MCF 10A (cell line): ENCODE results near the gene FOXL1. TPM values are rescaled to one million over a fixed set of nuclear protein-coding genes. Genes with fewer than 3 reads are reported as not detected.

ENCODE experiments used
- BruUV-seq: library from RNA; stranded (reverse); fragments of 400-500 nt; replicated peaks from 2 replicates; lab custom pipeline; 2021; lab: Mats Ljungman, UMichigan
- CTCF ChIA-PET: fragments of 300-600 bp; sonication (Branson Sonifier 250); formaldehyde crosslinking; extraction: SDS; loops from one replicate; lab custom pipeline; 2021; ENCODE audit warnings: antibody characterized with exemption, inconsistent platforms; lab: Yijun Ruan, JAX
- POLR2A ChIA-PET: fragments of 300-600, 350-650 bp; sonication (Branson Sonifier 250); formaldehyde crosslinking; extraction: SDS; loops from one replicate; lab custom pipeline; 2020; ENCODE audit warnings: antibody characterized with exemption, inconsistent platforms; lab: Yijun Ruan, JAX
- DNase-seq: peaks from one replicate; pipeline ENCODE4 v3.0.0-alpha.2; 2018; ENCODE audit not compliant: unreplicated experiment
- H3K27ac Mint-ChIP-seq: one replicate; pipeline ENCODE4 v1.8.0; 2022; ENCODE audit warnings: mild to moderate bottlenecking, low read depth, mixed read lengths; ENCODE audit not compliant: unreplicated experiment
- H3K27me3 Mint-ChIP-seq: one replicate; pipeline ENCODE4 v1.8.0; 2022; ENCODE audit warnings: mixed read lengths; ENCODE audit not compliant: insufficient read depth, unreplicated experiment
- H3K36me3 Mint-ChIP-seq: one replicate; pipeline ENCODE4 v1.8.0; 2022; ENCODE audit warnings: mild to moderate bottlenecking, moderate library complexity, mixed read lengths; ENCODE audit not compliant: insufficient read depth, unreplicated experiment
- H3K4me1 Mint-ChIP-seq: one replicate; pipeline ENCODE4 v1.8.0; 2022; ENCODE audit warnings: mixed read lengths; ENCODE audit not compliant: insufficient read depth, unreplicated experiment
- H3K4me3 Mint-ChIP-seq: one replicate; pipeline ENCODE4 v1.8.0; 2022; ENCODE audit warnings: mild to moderate bottlenecking, moderate library complexity, mixed read lengths; ENCODE audit not compliant: unreplicated experiment
- H3K9me3 Mint-ChIP-seq: one replicate; pipeline ENCODE4 v1.8.0; 2022; ENCODE audit warnings: mixed read lengths; ENCODE audit not compliant: unreplicated experiment
- intact Hi-C: fragments of 100-400 bp; cut with micrococcal nuclease; formaldehyde crosslinking; loops from 2 replicates; pipeline ENCODE4 v1.14.1; 2022
- total RNA-seq: library from RNA; stranded (reverse); gene quantifications from 2 replicates; pipeline ENCODE4 v1.2.3, GENCODE V29; 2022
- TF ChIP-seq, protein P1 (sequence below): fragments of 200-600 bp; IDR thresholded peaks from one replicate; pipeline ENCODE4 v1.8.0; 2022; ENCODE audit warnings: antibody characterized with exemption, mild to moderate bottlenecking; ENCODE audit not compliant: unreplicated experiment

FOXL1 gene
- total RNA-seq, 1 experiment from 2014 or later: 4.9 TPM

DNA sequence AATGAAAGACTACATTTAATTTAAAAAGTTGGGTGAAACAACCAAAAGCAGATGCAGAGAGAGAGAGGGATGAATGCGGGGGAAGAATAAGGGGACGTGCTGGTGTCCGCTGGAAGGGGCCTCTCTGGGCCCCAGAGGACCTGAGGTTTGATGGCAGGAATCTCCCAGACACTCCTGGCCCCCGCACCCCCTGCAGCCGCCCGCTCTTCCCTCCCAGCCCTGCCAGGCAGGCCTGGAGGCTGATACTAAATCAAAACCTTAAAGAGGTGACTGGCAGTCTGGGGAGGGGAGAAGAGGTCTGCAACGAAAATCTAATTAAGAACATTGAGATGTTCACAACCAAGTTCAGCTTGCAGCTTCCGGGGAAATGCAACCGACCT lies 2.4 kb downstream of the FOXL1 start:
- H3K9me3 Mint-ChIP-seq: no peaks in the 10 kb centered on the region
- BruUV-seq: no TSS peak
- no peak for DNase-seq
- H3K36me3 Mint-ChIP-seq: peaks cover 20% of the 10 kb centered on the region
- peaks cover 24% of the 10 kb centered on the region for H3K4me1 Mint-ChIP-seq
- no peaks in the 10 kb centered on the region for H3K27me3 Mint-ChIP-seq
- intact Hi-C loops: no loop called here
- H3K4me3 Mint-ChIP-seq: no peak overlapping the region
- TF ChIP-seq, protein P1, sequence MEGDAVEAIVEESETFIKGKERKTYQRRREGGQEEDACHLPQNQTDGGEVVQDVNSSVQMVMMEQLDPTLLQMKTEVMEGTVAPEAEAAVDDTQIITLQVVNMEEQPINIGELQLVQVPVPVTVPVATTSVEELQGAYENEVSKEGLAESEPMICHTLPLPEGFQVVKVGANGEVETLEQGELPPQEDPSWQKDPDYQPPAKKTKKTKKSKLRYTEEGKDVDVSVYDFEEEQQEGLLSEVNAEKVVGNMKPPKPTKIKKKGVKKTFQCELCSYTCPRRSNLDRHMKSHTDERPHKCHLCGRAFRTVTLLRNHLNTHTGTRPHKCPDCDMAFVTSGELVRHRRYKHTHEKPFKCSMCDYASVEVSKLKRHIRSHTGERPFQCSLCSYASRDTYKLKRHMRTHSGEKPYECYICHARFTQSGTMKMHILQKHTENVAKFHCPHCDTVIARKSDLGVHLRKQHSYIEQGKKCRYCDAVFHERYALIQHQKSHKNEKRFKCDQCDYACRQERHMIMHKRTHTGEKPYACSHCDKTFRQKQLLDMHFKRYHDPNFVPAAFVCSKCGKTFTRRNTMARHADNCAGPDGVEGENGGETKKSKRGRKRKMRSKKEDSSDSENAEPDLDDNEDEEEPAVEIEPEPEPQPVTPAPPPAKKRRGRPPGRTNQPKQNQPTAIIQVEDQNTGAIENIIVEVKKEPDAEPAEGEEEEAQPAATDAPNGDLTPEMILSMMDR: no peak
- CTCF ChIA-PET: interaction anchor here (1.0 kb wide), 1 partner anchor 482 kb away, joined by 4 read pairs; no protein-coding TSS in a partner anchor
- POLR2A ChIA-PET: interaction anchor here (1.2 kb wide), 1 partner anchor 83 kb away, joined by 3 read pairs; no protein-coding TSS in a partner anchor
- no peak overlapping the region for H3K27ac Mint-ChIP-seq

DNA sequence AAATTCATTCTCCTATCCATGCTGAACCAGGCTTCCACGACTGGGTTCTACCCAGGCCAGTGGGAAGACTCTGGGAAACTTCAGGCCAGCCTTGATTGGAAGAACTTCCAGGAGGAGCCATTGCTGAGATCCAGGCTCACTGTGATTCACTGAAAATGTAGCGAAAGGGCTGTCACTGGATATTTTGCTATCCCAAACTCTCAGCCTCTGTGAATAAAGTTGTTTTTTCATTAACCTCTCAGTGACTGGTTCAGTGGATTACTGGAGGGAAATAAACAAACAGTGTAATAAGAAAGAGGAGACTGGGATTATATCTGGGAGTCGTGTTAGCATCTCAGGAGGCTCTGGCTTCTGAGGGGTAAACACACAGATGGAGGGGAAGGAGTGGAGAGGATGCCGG lies 3.1 kb downstream of the FOXL1 start:
- H3K4me1 Mint-ChIP-seq: peaks cover 18% of the 10 kb centered on the region
- BruUV-seq: no TSS peak
- peaks cover 14% of the 10 kb centered on the region for H3K36me3 Mint-ChIP-seq
- DNase-seq: no peak
- H3K9me3 Mint-ChIP-seq: no peaks in the 10 kb centered on the region
- no peak overlapping the region for H3K4me3 Mint-ChIP-seq
- TF ChIP-seq, protein P1: no peak
- CTCF ChIA-PET: interaction anchor here (1.1 kb wide), 1 partner anchor 481 kb away, joined by 3 read pairs; no protein-coding TSS in a partner anchor
- POLR2A ChIA-PET: no interaction called here
- H3K27me3 Mint-ChIP-seq: no peaks in the 10 kb centered on the region
- intact Hi-C loops: no loop called here
- H3K27ac Mint-ChIP-seq: peak overlapping the region; percentile 35

DNA sequence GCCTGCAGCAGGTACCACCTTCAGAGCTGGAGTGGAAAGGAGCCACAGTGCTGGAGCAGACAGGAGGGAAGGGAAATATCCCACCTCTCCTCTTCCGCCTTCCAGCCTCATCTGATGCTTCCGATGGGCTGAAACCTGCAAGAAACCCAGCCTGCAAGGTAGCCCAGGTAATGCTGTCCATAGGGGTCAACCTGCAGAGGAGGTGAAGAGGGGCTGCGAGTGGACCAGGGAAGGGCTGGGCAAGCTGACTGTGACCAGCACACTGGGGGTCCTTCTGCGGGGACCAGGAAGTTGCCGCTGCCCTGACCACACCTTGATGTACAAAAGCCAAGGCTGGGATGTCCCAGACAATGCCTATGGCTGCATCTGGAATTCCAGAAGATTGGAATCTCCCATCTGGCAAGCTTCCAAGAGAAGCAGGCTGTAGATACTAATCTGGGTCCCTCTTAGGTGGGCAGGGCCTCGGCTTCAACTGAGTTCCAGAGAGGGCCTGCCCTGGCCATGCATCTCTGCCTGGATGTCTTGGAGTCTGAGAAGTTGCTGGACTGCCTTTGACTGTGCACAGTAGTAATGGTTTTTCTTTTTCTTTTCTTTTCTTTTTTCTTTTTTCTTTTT lies 5.8 kb downstream of the FOXL1 start:
- TF ChIP-seq, protein P1: no peak
- H3K9me3 Mint-ChIP-seq: no peaks in the 10 kb centered on the region
- no peak overlapping the region for H3K4me3 Mint-ChIP-seq
- POLR2A ChIA-PET: interaction anchor here (0.9 kb wide), 1 partner anchor 96 kb away, joined by 3 read pairs; no protein-coding TSS in a partner anchor
- peaks cover 7% of the 10 kb centered on the region for H3K36me3 Mint-ChIP-seq
- no TSS peak for BruUV-seq
- peaks cover 10% of the 10 kb centered on the region for H3K4me1 Mint-ChIP-seq
- CTCF ChIA-PET: no interaction called here
- H3K27me3 Mint-ChIP-seq: no peaks in the 10 kb centered on the region
- intact Hi-C loops: no loop called here
- no peak for DNase-seq
- no peak overlapping the region for H3K27ac Mint-ChIP-seq

DNA sequence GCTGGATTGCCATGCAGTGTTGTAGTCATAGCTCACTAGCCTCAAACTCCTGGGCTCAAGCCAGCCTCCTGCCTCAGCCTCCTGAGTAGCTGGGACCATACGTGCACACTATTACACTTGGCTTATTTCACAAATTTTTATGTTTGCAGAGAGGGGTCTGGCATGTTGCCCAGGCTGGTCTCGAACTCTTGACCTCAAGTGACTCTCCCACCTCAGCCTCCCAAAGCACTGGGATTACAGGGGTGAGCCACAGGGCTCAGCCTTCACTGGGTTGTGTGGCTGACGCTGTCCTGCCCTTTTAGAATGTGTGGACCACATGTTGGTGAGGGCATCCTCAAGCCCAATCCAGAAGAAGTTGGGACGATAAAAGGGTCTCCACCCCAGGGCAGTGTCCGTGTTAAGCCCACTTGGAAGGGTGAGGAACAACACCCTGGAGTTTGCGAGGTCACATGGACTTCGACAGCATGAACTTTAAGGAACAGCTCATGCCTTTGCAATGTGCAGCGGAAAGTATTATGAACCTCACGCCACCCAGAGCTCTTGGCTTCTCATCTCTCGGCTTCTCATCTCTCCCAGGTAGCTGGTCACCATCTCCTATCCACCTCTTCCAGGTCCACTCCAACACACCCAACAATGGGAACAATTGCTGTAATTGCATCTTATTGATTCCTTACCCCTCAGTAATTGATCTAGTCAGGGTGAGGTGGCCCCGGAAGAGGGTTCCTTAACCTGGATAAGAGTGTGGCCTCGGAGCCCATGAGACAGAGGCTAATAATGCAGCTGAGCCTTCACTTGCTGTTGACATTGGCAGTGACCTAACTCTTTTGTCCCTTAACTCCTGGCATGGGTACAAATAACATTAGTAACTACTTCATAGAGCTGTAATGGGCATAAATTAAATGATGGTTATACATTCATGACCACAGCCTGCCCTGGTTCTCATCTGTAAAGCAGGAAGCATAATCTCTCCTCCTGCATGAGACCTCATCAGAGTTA lies 6.7 kb downstream of the FOXL1 start:
- DNase-seq: no peak
- intact Hi-C loops: no loop called here

More for the DNA sequence above, 6.7 kb downstream of the FOXL1 start:
- Mint-ChIP-seq H3K9me3 (no peaks in the 10 kb centered on the region), H3K27ac (peak overlapping the region; percentile 75), H3K4me1 (peaks cover 10% of the 10 kb centered on the region), H3K4me3 (no peak overlapping the region), H3K36me3 (peaks cover 7% of the 10 kb centered on the region), H3K27me3 (no peaks in the 10 kb centered on the region)
- ChIA-PET CTCF (interaction anchor here (0.6 kb wide), 1 partner anchor 654 kb away, joined by 3 read pairs; no protein-coding TSS in a partner anchor), POLR2A (interaction anchor here (0.9 kb wide), 1 partner anchor 95 kb away, joined by 3 read pairs; no protein-coding TSS in a partner anchor)
- TF ChIP-seq, protein P1: no peak
- BruUV-seq: no TSS peak
